SK-N-SH (cell line): ENCODE results near the gene KLK2.

Source experiments
- ELF1 ChIP-seq: IDR thresholded peaks from 2 replicates; pipeline ENCODE4 v1.4.0; 2012
- EP300 ChIP-seq, 2 experiments: IDR thresholded peaks; 2 replicates each; pipeline versions ENCODE4 v1.4.0 to v1.6.1; 2012; ENCODE audit warnings: borderline replicate concordance in 1 of 2, low read depth in 1 of 2, low read length in 1 of 2
- EZH2phosphoT487 ChIP-seq: fragments of 200-600 bp; sonication (generic); IDR thresholded peaks from 2 replicates; pipeline ENCODE4 v1.6.1; 2017; ENCODE audit warnings: low read depth, mixed run types, mild to moderate bottlenecking, antibody characterized with exemption, moderate library complexity, borderline replicate concordance
- FOXM1 ChIP-seq: IDR thresholded peaks from 2 replicates; pipeline ENCODE4 v1.4.0; 2012; ENCODE audit warnings: low read depth, mild to moderate bottlenecking
- NFIC ChIP-seq: IDR thresholded peaks from 2 replicates; pipeline ENCODE4 v1.4.0; 2012; ENCODE audit warnings: borderline replicate concordance
- NRF1 ChIP-seq: IDR thresholded peaks from 2 replicates; pipeline ENCODE4 v1.6.1; 2012; ENCODE audit warnings: low read depth, mild to moderate bottlenecking, low read length
- POLR2AphosphoS5 ChIP-seq: IDR thresholded peaks from 2 replicates; pipeline ENCODE4 v1.6.1; 2012; ENCODE audit warnings: low read depth, low read length
- RAD21 ChIP-seq: IDR thresholded peaks from 2 replicates; pipeline ENCODE4 v1.6.1; 2012; ENCODE audit warnings: mild to moderate bottlenecking, low read length
- REST ChIP-seq: IDR thresholded peaks from 2 replicates; pipeline ENCODE4 v1.6.1; 2012; ENCODE audit warnings: mild to moderate bottlenecking, low read depth, low read length, moderate library complexity
- SMC3 ChIP-seq: IDR thresholded peaks from 2 replicates; pipeline ENCODE4 v1.6.1; 2012; ENCODE audit warnings: low read depth, low read length, improper control_type of control experiment
- TAF1 ChIP-seq: IDR thresholded peaks from 2 replicates; pipeline ENCODE4 v1.6.1; 2012; ENCODE audit warnings: low read depth, mild to moderate bottlenecking, low read length, moderate library complexity, borderline replicate concordance
- USF2 ChIP-seq: fragments of 150-350 bp; IDR thresholded peaks from 2 replicates; pipeline ENCODE4 v1.6.1; 2017; ENCODE audit warnings: antibody characterized with exemption, low read length, low read depth, borderline replicate concordance
- TF ChIP-seq, protein P1 (sequence below): fragments of 200-600 bp; sonication (generic); IDR thresholded peaks from 2 replicates; pipeline ENCODE4 v1.6.1; 2017; ENCODE audit warnings: antibody characterized with exemption, mild to moderate bottlenecking, moderate library complexity
- TF ChIP-seq, protein P2 (sequence below): IDR thresholded peaks from 2 replicates; pipeline ENCODE4 v1.4.0; 2012; ENCODE audit warnings: low read depth, borderline replicate concordance

- TF ChIP-seq USF2 = no peak
- TF ChIP-seq, protein P1, sequence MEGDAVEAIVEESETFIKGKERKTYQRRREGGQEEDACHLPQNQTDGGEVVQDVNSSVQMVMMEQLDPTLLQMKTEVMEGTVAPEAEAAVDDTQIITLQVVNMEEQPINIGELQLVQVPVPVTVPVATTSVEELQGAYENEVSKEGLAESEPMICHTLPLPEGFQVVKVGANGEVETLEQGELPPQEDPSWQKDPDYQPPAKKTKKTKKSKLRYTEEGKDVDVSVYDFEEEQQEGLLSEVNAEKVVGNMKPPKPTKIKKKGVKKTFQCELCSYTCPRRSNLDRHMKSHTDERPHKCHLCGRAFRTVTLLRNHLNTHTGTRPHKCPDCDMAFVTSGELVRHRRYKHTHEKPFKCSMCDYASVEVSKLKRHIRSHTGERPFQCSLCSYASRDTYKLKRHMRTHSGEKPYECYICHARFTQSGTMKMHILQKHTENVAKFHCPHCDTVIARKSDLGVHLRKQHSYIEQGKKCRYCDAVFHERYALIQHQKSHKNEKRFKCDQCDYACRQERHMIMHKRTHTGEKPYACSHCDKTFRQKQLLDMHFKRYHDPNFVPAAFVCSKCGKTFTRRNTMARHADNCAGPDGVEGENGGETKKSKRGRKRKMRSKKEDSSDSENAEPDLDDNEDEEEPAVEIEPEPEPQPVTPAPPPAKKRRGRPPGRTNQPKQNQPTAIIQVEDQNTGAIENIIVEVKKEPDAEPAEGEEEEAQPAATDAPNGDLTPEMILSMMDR = no peak
- TF ChIP-seq NFIC = no peak
- no peak for TF ChIP-seq SMC3
- TF ChIP-seq EP300 (IDR thresholded peaks at IDR 0.05; ENCODE audit: borderline replicate concordance in 1 of 2, low read depth in 1 of 2, low read length in 1 of 2) = no peak
- no peak for TF ChIP-seq POLR2AphosphoS5
- TF ChIP-seq, protein P2, sequence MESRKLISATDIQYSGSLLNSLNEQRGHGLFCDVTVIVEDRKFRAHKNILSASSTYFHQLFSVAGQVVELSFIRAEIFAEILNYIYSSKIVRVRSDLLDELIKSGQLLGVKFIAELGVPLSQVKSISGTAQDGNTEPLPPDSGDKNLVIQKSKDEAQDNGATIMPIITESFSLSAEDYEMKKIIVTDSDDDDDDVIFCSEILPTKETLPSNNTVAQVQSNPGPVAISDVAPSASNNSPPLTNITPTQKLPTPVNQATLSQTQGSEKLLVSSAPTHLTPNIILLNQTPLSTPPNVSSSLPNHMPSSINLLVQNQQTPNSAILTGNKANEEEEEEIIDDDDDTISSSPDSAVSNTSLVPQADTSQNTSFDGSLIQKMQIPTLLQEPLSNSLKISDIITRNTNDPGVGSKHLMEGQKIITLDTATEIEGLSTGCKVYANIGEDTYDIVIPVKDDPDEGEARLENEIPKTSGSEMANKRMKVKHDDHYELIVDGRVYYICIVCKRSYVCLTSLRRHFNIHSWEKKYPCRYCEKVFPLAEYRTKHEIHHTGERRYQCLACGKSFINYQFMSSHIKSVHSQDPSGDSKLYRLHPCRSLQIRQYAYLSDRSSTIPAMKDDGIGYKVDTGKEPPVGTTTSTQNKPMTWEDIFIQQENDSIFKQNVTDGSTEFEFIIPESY = no peak
- TF ChIP-seq REST = no peak
- no peak for TF ChIP-seq FOXM1
- TF ChIP-seq ELF1 = no peak
- no peak for TF ChIP-seq RAD21
- TF ChIP-seq NRF1 = no peak
- TF ChIP-seq TAF1 = no peak
- no peak for TF ChIP-seq EZH2phosphoT487
These were observed 33.3 kb upstream of the KLK2 start for GRCh38 chr19:50839712-50840655.
